Measurements from ENCODE around the gene NAALADL2. TPM values are rescaled to one million over a fixed set of nuclear protein-coding genes. Genes with fewer than 3 reads are reported as not detected.

NAALADL2 gene
- total and polyA plus RNA-seq, 2 donors (not counting 3 experiments of a cell fraction or from before 2014, with no cell fraction given), result 1.1 to 4.0 TPM

DNA sequence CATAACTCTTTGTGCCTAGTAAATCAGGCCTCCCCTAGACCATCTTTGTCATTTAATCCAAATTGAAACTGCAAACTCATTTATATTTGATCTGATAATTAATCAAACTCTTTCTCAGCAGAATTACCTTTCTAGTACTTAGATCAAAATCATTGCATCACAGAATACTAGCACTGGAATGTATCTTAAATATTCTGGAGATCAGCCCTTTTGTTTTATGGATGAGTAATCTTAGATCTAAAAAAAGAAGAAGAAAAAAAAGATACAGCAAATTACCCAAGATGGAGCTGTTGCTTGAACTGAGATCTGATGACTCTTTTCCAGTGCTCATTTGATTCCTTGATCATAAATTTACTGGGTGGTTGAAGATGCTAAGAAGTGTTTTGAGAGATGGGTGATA, 47.9 kb downstream of the NAALADL2 start:
- ChIA-PET POLR2A (no interaction called here), CTCF (no interaction called here)
- no peaks in the 10 kb centered on the region for H3K9me3 ChIP-seq (replicated peaks; ENCODE audit: control insufficient read depth, insufficient read depth, low read length)
- no peak for FAIRE-seq
- no peak for TF ChIP-seq JUN (IDR thresholded peaks at IDR 0.05; ENCODE audit: borderline replicate concordance, insufficient read depth, insufficient read length, low read depth)
- TF ChIP-seq, protein P1, sequence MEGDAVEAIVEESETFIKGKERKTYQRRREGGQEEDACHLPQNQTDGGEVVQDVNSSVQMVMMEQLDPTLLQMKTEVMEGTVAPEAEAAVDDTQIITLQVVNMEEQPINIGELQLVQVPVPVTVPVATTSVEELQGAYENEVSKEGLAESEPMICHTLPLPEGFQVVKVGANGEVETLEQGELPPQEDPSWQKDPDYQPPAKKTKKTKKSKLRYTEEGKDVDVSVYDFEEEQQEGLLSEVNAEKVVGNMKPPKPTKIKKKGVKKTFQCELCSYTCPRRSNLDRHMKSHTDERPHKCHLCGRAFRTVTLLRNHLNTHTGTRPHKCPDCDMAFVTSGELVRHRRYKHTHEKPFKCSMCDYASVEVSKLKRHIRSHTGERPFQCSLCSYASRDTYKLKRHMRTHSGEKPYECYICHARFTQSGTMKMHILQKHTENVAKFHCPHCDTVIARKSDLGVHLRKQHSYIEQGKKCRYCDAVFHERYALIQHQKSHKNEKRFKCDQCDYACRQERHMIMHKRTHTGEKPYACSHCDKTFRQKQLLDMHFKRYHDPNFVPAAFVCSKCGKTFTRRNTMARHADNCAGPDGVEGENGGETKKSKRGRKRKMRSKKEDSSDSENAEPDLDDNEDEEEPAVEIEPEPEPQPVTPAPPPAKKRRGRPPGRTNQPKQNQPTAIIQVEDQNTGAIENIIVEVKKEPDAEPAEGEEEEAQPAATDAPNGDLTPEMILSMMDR (IDR thresholded peaks at IDR 0.05; ENCODE audit: extremely low read depth in 1 of 2, insufficient read depth in 1 of 2, low read depth in 1 of 2, low read length in 2 of 2), result no peak
- TF ChIP-seq FOS (IDR thresholded peaks at IDR 0.05; ENCODE audit: borderline replicate concordance, insufficient read depth, low read length), result no peak
- TF ChIP-seq EZH2 (IDR thresholded peaks at IDR 0.05; ENCODE audit: borderline replicate concordance, low read depth, low read length, severe bottlenecking), result no peak
- TF ChIP-seq, protein P2, sequence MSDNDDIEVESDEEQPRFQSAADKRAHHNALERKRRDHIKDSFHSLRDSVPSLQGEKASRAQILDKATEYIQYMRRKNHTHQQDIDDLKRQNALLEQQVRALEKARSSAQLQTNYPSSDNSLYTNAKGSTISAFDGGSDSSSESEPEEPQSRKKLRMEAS (IDR thresholded peaks at IDR 0.05; ENCODE audit: insufficient read depth, insufficient read length), result no peak
- no peak for TF ChIP-seq POLR2AphosphoS5 (IDR thresholded peaks at IDR 0.05; ENCODE audit: insufficient read depth, low read depth, low read length)
- no peak for TF ChIP-seq GATA2 (IDR thresholded peaks at IDR 0.05; ENCODE audit: insufficient read depth, insufficient read length, low read depth, low read length)
- TF ChIP-seq POLR2A (IDR thresholded peaks at IDR 0.05; ENCODE audit: low read depth, low read length), result no peak
- no peak for TF ChIP-seq MYC (IDR thresholded peaks at IDR 0.05; ENCODE audit: low read depth, low read length)
- intact Hi-C loops (cut with micrococcal nuclease), result no loop called here
- H3K4me3 ChIP-seq (replicated peaks in 1 of 3; ENCODE audit: insufficient read depth in 1 of 3, low read depth in 1 of 3, low read length in 3 of 3), result no peak overlapping the region
- H3K27ac ChIP-seq (ENCODE audit: insufficient read depth, low read depth, low read length), result no peak overlapping the region
- no peaks in the 10 kb centered on the region for H3K79me2 ChIP-seq (ENCODE audit: control insufficient read depth, insufficient read depth, low read length)
- no peaks in the 10 kb centered on the region for H4K20me1 ChIP-seq (replicated peaks; ENCODE audit: control insufficient read depth, extremely low read depth, insufficient read depth, low read length)
- H3K4me2 ChIP-seq (ENCODE audit: insufficient read depth, low read length), result no peak overlapping the region
- H3K9ac ChIP-seq (replicated peaks; ENCODE audit: extremely low read depth, insufficient read depth, low read length), result no peak overlapping the region
- BruUV-seq (replicated peaks), result no TSS peak
- no peak for DNase-seq (ENCODE audit: low read depth, low spot score)
- H3K9me1 ChIP-seq (replicated peaks; ENCODE audit: control insufficient read depth, extremely low read depth, insufficient read depth, low read length), result no peaks in the 10 kb centered on the region
- dilution Hi-C loops (cut with MboI; ENCODE audit: extremely low pct_ligation_motif_present, low sequenced_read_pairs), result no loop called here
- H3K27me3 ChIP-seq (ENCODE audit: control insufficient read depth in 2 of 2, insufficient read depth in 2 of 2, low read length in 2 of 2), result no peaks in the 10 kb centered on the region
- no peaks in the 10 kb centered on the region for H3K4me1 ChIP-seq (ENCODE audit: control insufficient read depth, extremely low read depth, insufficient read depth, low read length)
- H3K36me3 ChIP-seq (ENCODE audit: control insufficient read depth in 2 of 2, extremely low read depth in 1 of 2, insufficient read depth in 2 of 2, low read length in 2 of 2), result no peaks in the 10 kb centered on the region
- H2AFZ ChIP-seq (ENCODE audit: low read depth, low read length), result no peak overlapping the region

Measured in endothelial cell of umbilical vein (primary cell).